Fibroblast of pulmonary artery (primary cell): ENCODE results near the gene CNTRL.

ENCODE experiments used
- DNase-seq: peaks from one replicate; pipeline ENCODE4 v3.0.0-alpha.2; 2010; ENCODE audit warnings: low read depth
- H3K4me3 ChIP-seq: replicated peaks from 2 replicates; pipeline ENCODE4 v1.5.1; 2011; ENCODE audit warnings: low read depth, mild to moderate bottlenecking, control low read depth, low read length, moderate library complexity
- TF ChIP-seq, protein P1 (sequence below): IDR thresholded peaks from 2 replicates; pipeline ENCODE4 v1.5.1; 2011; ENCODE audit warnings: mild to moderate bottlenecking, control low read depth, low read length, inconsistent platforms; ENCODE audit errors: missing control alignments

Gene CNTRL

DNA sequence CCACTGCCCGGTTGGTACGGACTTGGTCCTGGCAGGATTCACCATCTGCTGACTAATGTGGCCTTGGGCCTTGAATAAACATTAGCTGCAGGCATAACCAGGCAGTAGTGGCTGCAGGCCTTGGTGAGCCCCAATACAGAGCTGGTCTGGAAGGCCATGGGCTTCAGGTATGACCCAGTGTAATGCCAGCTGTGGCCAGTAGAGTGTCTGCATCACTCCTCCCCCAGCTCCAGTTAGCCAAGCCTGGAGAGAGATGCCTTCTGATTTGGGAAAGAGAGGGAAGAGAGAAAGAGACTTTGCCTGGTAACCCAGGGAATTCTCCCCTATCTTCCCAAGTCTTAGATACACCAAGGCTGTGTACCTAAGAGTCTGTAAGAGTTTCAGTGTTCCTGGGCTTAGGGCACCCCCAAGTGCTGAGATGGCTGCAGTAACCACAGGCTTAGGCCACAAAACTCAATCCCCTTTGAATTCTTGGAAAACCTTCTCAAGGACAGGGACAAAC is 19.1 kb upstream of the CNTRL start:
- DNase-seq: peak; percentile 13
- TF ChIP-seq, protein P1, sequence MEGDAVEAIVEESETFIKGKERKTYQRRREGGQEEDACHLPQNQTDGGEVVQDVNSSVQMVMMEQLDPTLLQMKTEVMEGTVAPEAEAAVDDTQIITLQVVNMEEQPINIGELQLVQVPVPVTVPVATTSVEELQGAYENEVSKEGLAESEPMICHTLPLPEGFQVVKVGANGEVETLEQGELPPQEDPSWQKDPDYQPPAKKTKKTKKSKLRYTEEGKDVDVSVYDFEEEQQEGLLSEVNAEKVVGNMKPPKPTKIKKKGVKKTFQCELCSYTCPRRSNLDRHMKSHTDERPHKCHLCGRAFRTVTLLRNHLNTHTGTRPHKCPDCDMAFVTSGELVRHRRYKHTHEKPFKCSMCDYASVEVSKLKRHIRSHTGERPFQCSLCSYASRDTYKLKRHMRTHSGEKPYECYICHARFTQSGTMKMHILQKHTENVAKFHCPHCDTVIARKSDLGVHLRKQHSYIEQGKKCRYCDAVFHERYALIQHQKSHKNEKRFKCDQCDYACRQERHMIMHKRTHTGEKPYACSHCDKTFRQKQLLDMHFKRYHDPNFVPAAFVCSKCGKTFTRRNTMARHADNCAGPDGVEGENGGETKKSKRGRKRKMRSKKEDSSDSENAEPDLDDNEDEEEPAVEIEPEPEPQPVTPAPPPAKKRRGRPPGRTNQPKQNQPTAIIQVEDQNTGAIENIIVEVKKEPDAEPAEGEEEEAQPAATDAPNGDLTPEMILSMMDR: peak; percentile 42
- H3K4me3 ChIP-seq: no peak overlapping the region

DNA sequence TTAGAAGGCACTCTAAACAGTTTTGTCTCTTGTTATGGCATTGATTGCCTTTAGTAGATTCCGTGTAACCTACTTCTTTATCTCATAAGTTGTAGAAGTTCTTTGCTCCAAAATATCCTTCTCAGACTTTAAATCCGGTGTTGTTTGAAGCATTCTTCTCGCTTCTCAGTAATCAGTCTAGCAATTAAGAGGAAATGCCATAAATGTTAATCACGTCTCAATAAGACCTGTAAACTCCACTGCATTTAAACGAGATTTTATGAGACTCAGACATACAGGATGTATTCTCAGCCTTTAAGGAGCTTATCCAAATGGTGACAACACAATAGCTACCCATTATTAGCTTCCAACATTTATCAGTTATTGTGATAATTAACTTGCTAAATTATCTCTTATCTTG is 16.9 kb upstream of the CNTRL start:
- no peak for DNase-seq
- TF ChIP-seq, protein P1: no peak
- no peak overlapping the region for H3K4me3 ChIP-seq

DNA sequence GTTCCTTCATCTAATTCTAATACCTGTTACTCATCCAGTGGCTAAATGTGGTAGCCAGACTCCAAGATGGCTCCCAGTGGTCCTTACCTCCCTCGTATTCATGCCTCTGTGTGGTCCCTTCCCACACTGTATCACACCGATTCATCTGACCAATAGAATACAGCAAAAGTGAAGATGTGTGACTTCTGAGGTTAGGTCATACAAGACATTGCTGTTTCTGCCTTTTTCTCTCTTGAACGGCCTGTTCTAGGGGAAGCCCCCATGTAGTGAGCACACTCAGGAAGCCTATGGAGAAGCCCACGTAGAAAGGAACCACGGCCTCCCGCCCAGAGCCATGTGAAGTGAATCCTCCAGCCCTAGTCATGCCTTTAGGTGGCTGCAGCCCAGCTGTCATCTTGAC is 15.2 kb upstream of the CNTRL start:
- no peak overlapping the region for H3K4me3 ChIP-seq
- TF ChIP-seq, protein P1: no peak
- DNase-seq: no peak

DNA sequence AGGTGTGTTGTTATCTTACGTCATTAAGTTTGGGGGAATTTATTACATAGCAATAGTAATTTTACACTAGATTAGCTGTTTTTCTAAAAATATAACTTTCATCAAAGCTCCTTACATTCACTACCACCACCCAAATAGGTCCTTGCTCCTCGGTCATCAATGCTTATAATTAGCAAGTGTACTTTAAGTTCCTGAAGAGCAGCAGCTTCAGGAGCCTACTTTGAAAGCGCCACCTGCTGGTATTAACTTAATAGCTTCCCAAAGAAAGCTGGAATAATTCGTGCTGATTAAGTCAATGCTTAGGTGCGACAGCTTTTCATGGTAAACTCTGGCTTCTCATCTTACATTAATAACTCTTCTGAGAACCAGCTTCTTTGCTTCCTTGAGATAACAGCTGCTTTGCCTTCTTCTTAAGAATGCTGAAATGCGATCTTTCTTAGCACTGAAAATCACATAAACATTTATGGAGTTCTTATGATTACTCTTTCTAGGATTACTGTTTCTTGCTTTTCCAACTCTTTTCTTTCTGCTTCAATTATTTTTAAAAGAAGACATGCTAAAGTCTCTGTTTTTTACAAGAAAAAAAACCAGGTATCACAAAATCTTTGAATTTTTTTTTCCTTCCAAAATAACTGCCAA is 14.6 kb upstream of the CNTRL start:
- H3K4me3 ChIP-seq: no peak overlapping the region

DNA sequence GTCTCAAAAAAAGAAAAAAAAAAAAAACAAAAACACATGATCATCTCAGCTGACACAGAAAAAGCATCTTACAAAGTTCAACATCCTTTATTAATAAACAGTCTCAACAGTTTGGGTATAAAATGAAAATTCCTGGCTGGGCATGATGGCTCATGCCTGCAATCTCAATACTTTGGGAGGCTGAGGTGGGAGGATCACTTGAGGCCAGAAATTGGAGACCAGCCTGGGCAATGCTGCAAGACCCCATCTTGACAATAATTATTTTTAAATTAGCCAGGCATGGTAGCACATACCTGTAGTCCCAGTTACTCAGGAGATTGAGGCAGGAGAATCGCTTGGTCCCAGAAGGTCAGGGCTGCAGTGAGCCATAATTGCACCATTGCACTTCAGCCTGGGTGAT is 7.9 kb upstream of the CNTRL start:
- TF ChIP-seq, protein P1: no peak
- DNase-seq: no peak
- no peak overlapping the region for H3K4me3 ChIP-seq

More for the DNA sequence above, 14.6 kb upstream of the CNTRL start:
- DNase-seq: peak; percentile 82
- TF ChIP-seq, protein P1: peak; percentile 77

DNA sequence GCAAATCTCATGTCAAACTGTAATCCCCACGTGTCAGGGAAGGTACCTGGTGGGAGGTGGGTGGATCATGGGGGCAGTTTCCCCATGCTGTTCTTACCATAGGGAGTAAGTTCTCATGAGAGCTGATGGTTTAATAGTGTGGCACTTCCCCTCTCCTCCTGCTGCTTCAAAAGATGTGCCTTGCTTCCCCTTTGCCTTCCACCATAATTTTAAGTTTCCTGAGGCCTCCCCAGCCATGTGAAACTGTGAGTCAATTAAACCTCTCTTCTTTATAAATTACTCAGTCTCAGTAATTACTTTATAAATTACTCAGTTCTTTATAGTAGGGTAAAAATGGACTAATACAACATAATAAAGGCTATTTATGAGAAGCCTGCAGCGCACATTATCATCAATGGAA is 7.1 kb upstream of the CNTRL start:
- no peak overlapping the region for H3K4me3 ChIP-seq
- TF ChIP-seq, protein P1: no peak
- DNase-seq: no peak

DNA sequence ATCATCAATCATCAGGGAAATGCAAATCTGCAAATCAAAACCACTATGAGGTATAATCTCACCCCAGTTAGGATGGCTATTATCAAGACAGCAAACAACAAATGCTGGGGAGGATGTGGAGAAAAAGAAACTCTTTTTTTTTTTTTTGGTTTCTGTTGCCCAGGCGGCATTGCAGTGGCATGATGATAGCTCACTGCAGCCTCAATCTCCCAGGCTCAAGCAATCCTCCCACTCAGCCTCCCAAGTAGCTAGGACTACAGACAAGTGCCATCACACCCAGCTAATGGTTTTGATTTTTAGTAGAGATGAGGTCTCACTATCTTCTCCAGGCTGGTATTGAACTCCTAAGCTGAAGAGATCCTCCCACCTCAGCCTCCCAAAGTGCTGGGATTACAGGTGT is 5.4 kb upstream of the CNTRL start:
- TF ChIP-seq, protein P1: no peak
- no peak for DNase-seq
- no peak overlapping the region for H3K4me3 ChIP-seq
